Common myeloid progenitor, CD34-positive (primary cell): ENCODE results near the gene GRK5.
A peak's percentile ranks its signal among the peaks of the same experiment; 100 is the strongest.
"Not testable (repeated sequence)": the region's sequence is repeated elsewhere in the genome, so short reads cannot be mapped to it uniquely, and the experiment has no call there.

ENCODE experiments used
- CTCF ChIA-PET: fragments of 350-600 bp; sonication (Branson Sonifier 250); formaldehyde crosslinking; loops from one replicate; lab custom pipeline; 2021; ENCODE audit warnings: antibody characterized with exemption; lab: Charles Lee
- POLR2A ChIA-PET: fragments of 350-600 bp; sonication (Branson Sonifier 250); formaldehyde crosslinking; loops from one replicate; lab custom pipeline; 2021; ENCODE audit warnings: antibody characterized with exemption; lab: Charles Lee
- DNase-seq, 3 donors: peaks; one replicate each; pipeline versions ENCODE4 v3.0.0 to v3.0.0-alpha.2; 2013
- H3K27ac ChIP-seq, 2 experiments: 1 replicate in 1 of 2; 2 replicates in 1 of 2; pipeline ENCODE4 v1.7.0; 2013; ENCODE audit warnings: inconsistent platforms in 2 of 2, low read length in 2 of 2, mild to moderate bottlenecking in 2 of 2, low read depth in 1 of 2, moderate library complexity in 1 of 2; ENCODE audit not compliant: severe bottlenecking in 2 of 2, insufficient read depth in 1 of 2, poor library complexity in 1 of 2
- H3K27me3 ChIP-seq, 5 experiments: replicated peaks in 2 of 5; 1 replicate in 3 of 5; 2 replicates in 2 of 5; pipeline versions ENCODE4 v1.6.1 to v1.7.0; 2013; ENCODE audit warnings: low read length in 4 of 5, mild to moderate bottlenecking in 2 of 5, moderate library complexity in 2 of 5, inconsistent platforms in 1 of 5; ENCODE audit not compliant: insufficient read depth in 5 of 5, control insufficient read depth in 4 of 5
- H3K36me3 ChIP-seq, 4 experiments: 1 replicate in 2 of 4; 2 replicates in 2 of 4; pipeline versions ENCODE4 v1.6.1 to v1.7.0; 2013; ENCODE audit warnings: low read length in 3 of 4, control low read depth in 1 of 4, mild to moderate bottlenecking in 1 of 4; ENCODE audit not compliant: control insufficient read depth in 4 of 4, insufficient read depth in 4 of 4
- H3K4me1 ChIP-seq, 4 experiments: 1 replicate in 3 of 4; 2 replicates in 1 of 4; pipeline versions ENCODE4 v1.6.1 to v1.7.1; 2013; ENCODE audit warnings: low read length in 3 of 4, mild to moderate bottlenecking in 3 of 4, control low read depth in 1 of 4, inconsistent platforms in 1 of 4, moderate library complexity in 1 of 4; ENCODE audit not compliant: control insufficient read depth in 4 of 4, insufficient read depth in 4 of 4; ENCODE audit errors: control extremely low read depth in 1 of 4
- H3K4me3 ChIP-seq, 7 experiments: 1 replicate in 4 of 7; 2 replicates in 3 of 7; pipeline versions ENCODE4 v1.5.1 to v1.7.0; 2013; ENCODE audit warnings: mild to moderate bottlenecking in 7 of 7, low read length in 6 of 7, moderate library complexity in 6 of 7, inconsistent platforms in 2 of 7, low read depth in 2 of 7, control low read depth in 1 of 7; ENCODE audit not compliant: insufficient read depth in 4 of 7, control insufficient read depth in 1 of 7; ENCODE audit errors: extremely low read depth in 1 of 7
- H3K9me3 ChIP-seq, 5 experiments: 1 replicate in 4 of 5; 2 replicates in 1 of 5; pipeline versions ENCODE4 v1.6.1 to v1.7.1; 2013; ENCODE audit warnings: low read length in 4 of 5, mild to moderate bottlenecking in 2 of 5, inconsistent platforms in 1 of 5, low read depth in 1 of 5, moderate library complexity in 1 of 5; ENCODE audit not compliant: control insufficient read depth in 4 of 5, insufficient read depth in 2 of 5; ENCODE audit errors: control extremely low read depth in 1 of 5
- WGBS: methylation state at CpG from one replicate; pipeline ENCODE4 v1.1.5; 2013; ENCODE audit not compliant: insufficient coverage; 5-methylcytosine and 5-hydroxymethylcytosine counted together

GRK5 gene

DNA sequence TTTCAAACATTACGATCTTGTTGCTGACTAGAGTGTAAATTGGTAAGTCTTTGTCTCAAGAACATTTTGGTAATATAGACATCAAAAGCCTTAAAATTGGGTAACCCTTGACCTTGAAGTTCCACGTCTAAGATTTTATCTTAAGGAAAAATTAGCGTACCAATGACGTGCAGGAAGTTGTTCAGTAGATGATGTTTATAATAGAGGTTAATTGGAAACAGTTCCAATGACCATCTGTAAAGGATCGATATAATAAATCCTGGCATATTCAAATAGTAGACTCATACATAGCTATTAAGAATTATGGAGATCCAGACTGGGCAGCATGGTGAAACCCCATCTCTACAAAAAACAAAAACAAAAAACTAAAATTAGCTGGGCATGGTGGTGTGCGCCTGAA, 20.5 kb downstream of the GRK5 start:
- Histone ChIP-seq H3K4me1 (peaks cover 0 to 2% (median under 1%) of the 10 kb centered on the region in 4 experiments), H3K4me3 (no peak overlapping the region), H3K27ac (no peak overlapping the region), H3K36me3 (no peaks in the 10 kb centered on the region), H3K9me3 (peaks cover 0 to 8% (median 5%) of the 10 kb centered on the region in 5 experiments), H3K27me3 (peaks cover 0 to 5% (median 2%) of the 10 kb centered on the region in 5 experiments)
- no peak for DNase-seq
- CTCF ChIA-PET: no interaction called here
- POLR2A ChIA-PET: no interaction called here
- 94% methylated on average over 4 of the region's 6 CpGs for WGBS

DNA sequence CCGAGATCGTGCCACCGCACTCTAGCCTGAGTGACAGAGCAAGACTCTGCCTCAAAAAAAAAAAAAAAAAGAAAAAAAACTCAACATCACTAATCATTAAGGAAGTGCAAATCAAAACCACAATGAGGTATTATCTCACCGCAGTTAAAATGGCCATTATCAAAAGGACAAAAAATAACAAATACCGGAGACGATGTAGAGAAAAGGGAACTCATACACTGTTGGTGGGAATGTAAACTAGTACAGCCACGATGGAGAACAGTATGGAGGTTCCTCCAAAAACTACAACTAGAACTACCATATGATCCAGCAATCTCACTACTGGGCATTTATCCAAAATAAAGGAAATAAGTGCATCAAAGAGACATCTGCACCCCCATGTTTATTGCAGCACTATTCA, 24.3 kb downstream of the GRK5 start:
- peaks cover 0 to 3% (median 2%) of the 10 kb centered on the region in 5 experiments for H3K27me3 ChIP-seq
- peaks cover 0 to 10% (median 5%) of the 10 kb centered on the region in 5 experiments for H3K9me3 ChIP-seq
- WGBS: no CpG with 5 or more reads among the region's 7 CpGs
- POLR2A ChIA-PET: no interaction called here
- DNase-seq: peak; percentile 40 to 81 (median 75)
- H3K27ac ChIP-seq: no peak overlapping the region
- no peaks in the 10 kb centered on the region for H3K36me3 ChIP-seq
- no peak overlapping the region for H3K4me3 ChIP-seq
- peaks cover 0 to 4% (median 1%) of the 10 kb centered on the region in 4 experiments for H3K4me1 ChIP-seq
- CTCF ChIA-PET: interaction anchor here (1.6 kb wide), 1 partner anchor 25 kb away, joined by 5 read pairs; the partner anchor contains the start of gene GRK5

- H3K27me3 ChIP-seq, H3K27ac ChIP-seq, H3K4me3 ChIP-seq, POLR2A ChIA-PET, H3K4me1 ChIP-seq, H3K36me3 ChIP-seq, DNase-seq: not testable (repeated sequence)
- CTCF ChIA-PET: interaction anchor here (0.9 to 1.6 kb wide), 2 partner anchors 26 to 184 kb away, joined by 3 to 5 read pairs; partner anchors contain the start of gene GRK5
- WGBS: 100% methylated on average over 1 of the region's 4 CpGs
- peaks cover 0 to 10% (median 5%) of the 10 kb centered on the region in 5 experiments for H3K9me3 ChIP-seq
These were observed 25.1 kb downstream of the GRK5 start for GRCh38 chr10:119232439-119232838.

GRCh38 chr10:119233123-119233820, 25.9 kb downstream of the GRK5 start:
- H3K4me3 ChIP-seq: no peak overlapping the region
- H3K27me3 ChIP-seq: peaks cover 0 to 3% (median 2%) of the 10 kb centered on the region in 5 experiments
- POLR2A ChIA-PET: no interaction called here
- H3K27ac ChIP-seq: no peak overlapping the region
- CTCF ChIA-PET: interaction anchor here (0.9 to 1.6 kb wide), 4 partner anchors 11 to 183 kb away, joined by 3 to 5 read pairs (median 4); partner anchors contain the start of gene GRK5
- 0% methylated on average over 1 of the region's 5 CpGs for WGBS
- H3K4me1 ChIP-seq: peaks cover 0 to 7% (median 3%) of the 10 kb centered on the region in 4 experiments
- peaks cover 0 to 10% (median 5%) of the 10 kb centered on the region in 5 experiments for H3K9me3 ChIP-seq
- DNase-seq: peak in 2 of 3 donors; percentile 55 to 59
- no peaks in the 10 kb centered on the region for H3K36me3 ChIP-seq

- ChIA-PET POLR2A (no interaction called here), CTCF (interaction anchor here (0.9 to 1.1 kb wide), 4 partner anchors 10 to 32 kb away, joined by 3 to 4 read pairs (median 4); no protein-coding TSS in a partner anchor)
- no peak overlapping the region for H3K27ac ChIP-seq
- DNase-seq: peak in 2 of 3 donors; percentile 73 to 82
- WGBS: 81% methylated on average over 2 of the region's 3 CpGs
- H3K4me3 ChIP-seq: no peak overlapping the region
- peaks cover 0 to 7% (median 3%) of the 10 kb centered on the region in 4 experiments for H3K4me1 ChIP-seq
- peaks cover 0 to 3% (median under 1%) of the 10 kb centered on the region in 5 experiments for H3K27me3 ChIP-seq
- no peaks in the 10 kb centered on the region for H3K36me3 ChIP-seq
- H3K9me3 ChIP-seq: peaks cover 0 to 10% (median 5%) of the 10 kb centered on the region in 5 experiments
These were observed 26.4 kb downstream of the GRK5 start for GRCh38 chr10:119233821-119234220.

DNA sequence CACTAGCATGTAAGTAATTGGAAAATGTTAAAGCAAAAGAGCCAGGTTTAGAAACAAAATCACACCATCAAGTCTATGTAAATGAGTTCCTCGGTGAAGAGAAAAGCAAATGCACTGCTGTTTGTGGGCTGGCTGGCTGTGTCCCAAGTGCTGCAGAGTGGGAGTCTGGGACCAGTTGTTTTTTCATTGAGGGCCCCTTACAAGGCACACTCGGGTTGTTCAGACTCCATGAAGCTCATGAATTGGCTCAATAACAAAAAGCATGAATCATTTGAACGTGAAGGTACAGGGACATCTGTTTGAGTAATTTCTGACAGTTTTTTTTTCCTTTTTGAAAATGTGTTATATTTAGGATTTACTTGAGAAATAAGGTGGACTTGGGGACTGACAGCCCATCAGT, 28.0 kb downstream of the GRK5 start:
- H3K36me3 ChIP-seq: no peaks in the 10 kb centered on the region
- H3K27me3 ChIP-seq: peaks cover 0 to 3% (median 0%) of the 10 kb centered on the region in 5 experiments
- ChIA-PET CTCF (no interaction called here), POLR2A (interaction anchor here (0.6 kb wide), 1 partner anchor 28 kb away, joined by 3 read pairs; the partner anchor contains the start of gene GRK5)
- peaks cover 0 to 10% (median 5%) of the 10 kb centered on the region in 5 experiments for H3K9me3 ChIP-seq
- WGBS: 38% methylated on average over 3 of the region's 3 CpGs
- DNase-seq: no peak
- H3K27ac ChIP-seq: no peak overlapping the region
- no peak overlapping the region for H3K4me3 ChIP-seq
- peaks cover 0 to 7% (median 3%) of the 10 kb centered on the region in 4 experiments for H3K4me1 ChIP-seq
